ENCODE data around the gene SPDYE1. TPM values are rescaled to one million over a fixed set of nuclear protein-coding genes. Genes with fewer than 3 reads are reported as not detected.

Gene SPDYE1
- total RNA-seq, 1 donor from 2014 or later: not detected

DNA sequence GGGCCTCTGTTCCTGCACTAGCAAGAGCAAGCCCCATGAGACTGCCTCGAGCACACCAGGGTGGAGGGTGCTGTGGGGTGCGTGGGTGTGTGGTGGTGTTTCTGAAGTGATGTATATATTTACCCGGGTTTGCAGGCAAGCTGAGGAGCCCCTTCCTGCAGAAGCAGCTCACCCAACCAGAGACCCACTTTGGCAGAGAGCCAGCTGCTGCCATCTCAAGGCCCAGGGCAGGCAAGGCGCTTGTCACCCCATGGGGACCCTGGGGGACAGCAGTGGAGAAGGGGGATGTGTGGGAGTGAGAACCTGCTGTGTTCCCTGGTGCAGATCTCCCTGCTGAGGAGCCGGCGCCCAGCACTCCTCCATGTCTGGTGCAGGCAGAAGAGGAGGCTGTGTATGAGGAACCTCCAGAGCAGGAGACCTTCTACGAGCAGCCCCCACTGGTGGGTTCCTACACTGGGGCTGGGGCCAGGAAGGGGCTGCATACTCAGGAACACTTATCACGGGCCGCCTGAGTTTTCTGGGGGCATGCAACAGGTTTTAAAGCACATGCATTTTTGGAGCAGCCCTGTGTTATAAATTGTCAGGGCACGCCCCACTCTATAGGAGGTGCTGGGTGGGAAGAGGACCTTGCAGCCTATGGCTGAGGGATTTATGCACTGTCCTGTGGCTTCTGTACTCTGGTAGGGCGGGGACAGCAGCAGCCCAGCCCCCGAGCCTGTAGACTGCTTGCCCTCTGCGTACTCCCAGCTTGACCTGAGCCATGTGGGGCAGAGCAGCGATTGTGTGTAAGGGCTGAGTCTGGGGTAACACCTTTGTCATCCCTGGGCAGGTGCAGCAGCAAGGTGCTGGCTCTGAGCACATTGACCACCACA lies 61.8 kb downstream of the SPDYE1 start:
- TF ChIP-seq POLR2AphosphoS5 (IDR thresholded peaks at IDR 0.05; ENCODE audit: insufficient read depth in 1 of 2, low read depth in 1 of 2): no peak
- TF ChIP-seq, protein P1, sequence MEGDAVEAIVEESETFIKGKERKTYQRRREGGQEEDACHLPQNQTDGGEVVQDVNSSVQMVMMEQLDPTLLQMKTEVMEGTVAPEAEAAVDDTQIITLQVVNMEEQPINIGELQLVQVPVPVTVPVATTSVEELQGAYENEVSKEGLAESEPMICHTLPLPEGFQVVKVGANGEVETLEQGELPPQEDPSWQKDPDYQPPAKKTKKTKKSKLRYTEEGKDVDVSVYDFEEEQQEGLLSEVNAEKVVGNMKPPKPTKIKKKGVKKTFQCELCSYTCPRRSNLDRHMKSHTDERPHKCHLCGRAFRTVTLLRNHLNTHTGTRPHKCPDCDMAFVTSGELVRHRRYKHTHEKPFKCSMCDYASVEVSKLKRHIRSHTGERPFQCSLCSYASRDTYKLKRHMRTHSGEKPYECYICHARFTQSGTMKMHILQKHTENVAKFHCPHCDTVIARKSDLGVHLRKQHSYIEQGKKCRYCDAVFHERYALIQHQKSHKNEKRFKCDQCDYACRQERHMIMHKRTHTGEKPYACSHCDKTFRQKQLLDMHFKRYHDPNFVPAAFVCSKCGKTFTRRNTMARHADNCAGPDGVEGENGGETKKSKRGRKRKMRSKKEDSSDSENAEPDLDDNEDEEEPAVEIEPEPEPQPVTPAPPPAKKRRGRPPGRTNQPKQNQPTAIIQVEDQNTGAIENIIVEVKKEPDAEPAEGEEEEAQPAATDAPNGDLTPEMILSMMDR (IDR thresholded peaks at IDR 0.05): no peak
- TF ChIP-seq POLR2A (IDR thresholded peaks at IDR 0.05): no peak
- intact Hi-C loops (cut with DNase I): no loop called here
- H3K27me3 ChIP-seq: no peaks in the 10 kb centered on the region
- no peak for DNase-seq (ENCODE audit: extremely low spot score in 2 of 2)
- no peak overlapping the region for H3K27ac ChIP-seq
- H3K4me3 ChIP-seq: no peak overlapping the region
- no peaks in the 10 kb centered on the region for H3K9me3 ChIP-seq
- peaks cover 6% of the 10 kb centered on the region for H3K4me1 ChIP-seq
- H3K36me3 ChIP-seq: peaks cover 6 to 68% of the 10 kb centered on the region in 2 donors

Small RNA genes lying within 50 kb of the gene (microRNA-seq; reads per million reads assigned to microRNA genes)
- not detected for gene MIR6837 (ENCODE audit: borderline number of aligned reads, borderline replicate concordance)

Other genes starting within 250 kb of the SPDYE1 start
- 65.6 TPM for gene BLVRA, start 239.2 kb upstream of the SPDYE1 start, total RNA-seq
- 68.8 TPM for gene MRPS24, start 128.4 kb upstream of the SPDYE1 start, total RNA-seq
- 21.1 TPM for gene URGCP, start 91.3 kb upstream of the SPDYE1 start, total RNA-seq
- gene UBE2D4, start 71.5 kb upstream of the SPDYE1 start, total RNA-seq: 25.5 TPM
- 100 TPM for gene DBNL, start 46.8 kb downstream of the SPDYE1 start, total RNA-seq
- not detected for gene PGAM2, start 67.7 kb downstream of the SPDYE1 start, total RNA-seq
- 31.4 TPM for gene POLM, start 84.6 kb downstream of the SPDYE1 start, total RNA-seq
- gene AEBP1, start 106.4 kb downstream of the SPDYE1 start, total RNA-seq: 321 TPM
- gene POLD2, start 125.7 kb downstream of the SPDYE1 start, total RNA-seq: 42.0 TPM
- not detected for gene MYL7, start 143.4 kb downstream of the SPDYE1 start, total RNA-seq
- gene GCK, start 191.5 kb downstream of the SPDYE1 start, total RNA-seq: 1.7 TPM
- 47.6 TPM for gene YKT6, start 203.1 kb downstream of the SPDYE1 start, total RNA-seq

Data from vagina (tissue), 2 donors.